NCI-H460 (cell line): ENCODE results near the gene GBA2. TPM values are rescaled to one million over a fixed set of nuclear protein-coding genes. Genes with fewer than 3 reads are reported as not detected.

Source experiments
- DNase-seq: peaks from one replicate; pipeline ENCODE4 v3.0.0-alpha.2; 2016; ENCODE audit warnings: low read depth; ENCODE audit errors: extremely low read depth
- total RNA-seq: library from RNA; depleted of rRNA; stranded (reverse); fragments of >200 nt; shearing (Covaris generic); gene quantifications from 2 replicates; pipeline ENCODE4 v1.2.3, GENCODE V29; 2014

The GBA2 gene
- total RNA-seq, 1 experiment from 2014 or later = 24.0 TPM

DNA sequence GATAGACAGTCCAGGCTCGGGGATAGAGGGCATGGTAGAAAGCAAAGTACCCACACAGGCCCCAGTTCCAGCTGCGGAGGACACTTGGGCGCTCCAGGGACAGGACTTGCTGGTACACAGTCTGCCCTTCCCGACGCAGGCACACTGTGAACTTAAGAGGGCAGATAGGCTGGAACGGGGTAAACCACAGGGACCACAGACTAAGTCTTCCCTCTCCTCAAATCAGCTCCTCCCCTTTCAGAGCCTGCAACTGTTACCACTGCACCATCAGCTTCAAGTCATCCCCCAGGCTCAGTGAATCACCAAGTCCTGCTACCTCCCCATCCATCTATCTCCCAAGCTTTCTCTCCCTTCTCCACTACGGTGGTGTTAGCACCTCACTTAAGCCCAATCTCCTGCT lies 7.3 kb downstream of the GBA2 start:
- no peak for DNase-seq

DNA sequence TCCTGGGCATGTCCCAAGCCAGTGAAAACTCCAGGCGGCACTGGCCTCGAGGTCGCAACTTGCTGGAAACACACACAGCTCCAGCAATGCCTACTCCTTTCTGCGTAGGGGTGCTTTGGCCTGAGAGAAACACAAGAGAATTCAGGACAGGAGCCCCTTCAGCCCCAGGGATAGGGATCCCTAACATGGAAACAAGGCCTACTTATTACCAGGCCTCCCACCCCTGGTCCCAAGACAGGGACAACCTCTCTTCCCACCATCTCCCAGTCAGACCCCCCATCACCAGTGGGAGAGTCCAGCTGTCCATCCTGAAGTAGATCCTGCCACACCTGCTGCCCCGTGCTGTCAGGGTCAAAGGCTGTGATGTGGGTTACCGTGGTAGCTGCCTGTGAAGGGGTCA lies 8.8 kb downstream of the GBA2 start:
- DNase-seq = no peak

DNA sequence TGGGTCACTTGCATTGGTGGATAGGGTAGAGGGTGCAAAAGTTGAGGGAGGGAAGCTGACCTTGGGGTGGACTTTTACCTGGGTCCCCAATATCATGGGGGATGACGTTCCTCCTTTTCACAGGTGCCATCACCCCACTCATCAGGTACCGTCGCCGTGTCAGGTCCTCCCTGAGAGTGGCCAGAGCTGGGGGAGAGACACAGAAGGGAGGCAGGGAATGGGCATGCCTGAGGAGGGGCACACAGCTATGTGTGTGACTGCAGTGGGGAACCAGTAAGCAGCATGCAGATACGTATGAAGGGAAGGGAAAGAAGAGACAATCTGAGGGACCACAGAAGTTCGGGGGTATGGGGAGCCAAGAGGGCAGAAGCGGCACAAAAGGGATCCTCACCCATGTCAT lies 10.1 kb downstream of the GBA2 start:
- DNase-seq = no peak

DNA sequence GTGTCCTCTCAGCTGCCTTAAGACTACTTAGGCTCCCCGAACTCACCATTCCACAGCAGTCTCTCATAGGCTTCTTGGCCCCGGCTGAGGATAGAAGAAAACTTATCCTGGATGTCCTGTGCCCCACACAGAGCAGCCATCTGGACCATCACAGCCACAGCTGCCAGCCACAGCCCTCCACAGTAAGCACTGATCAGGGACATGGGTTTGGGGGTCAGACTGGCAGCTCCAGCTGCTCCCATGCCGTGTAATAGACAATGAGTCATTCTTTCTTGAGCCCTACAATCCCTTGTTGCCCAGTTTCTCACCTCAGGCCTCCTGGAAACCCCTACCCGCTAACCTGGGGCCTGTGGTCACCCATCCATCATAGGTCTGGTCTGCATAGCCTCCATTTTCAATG lies 10.8 kb downstream of the GBA2 start:
- no peak for DNase-seq

DNA sequence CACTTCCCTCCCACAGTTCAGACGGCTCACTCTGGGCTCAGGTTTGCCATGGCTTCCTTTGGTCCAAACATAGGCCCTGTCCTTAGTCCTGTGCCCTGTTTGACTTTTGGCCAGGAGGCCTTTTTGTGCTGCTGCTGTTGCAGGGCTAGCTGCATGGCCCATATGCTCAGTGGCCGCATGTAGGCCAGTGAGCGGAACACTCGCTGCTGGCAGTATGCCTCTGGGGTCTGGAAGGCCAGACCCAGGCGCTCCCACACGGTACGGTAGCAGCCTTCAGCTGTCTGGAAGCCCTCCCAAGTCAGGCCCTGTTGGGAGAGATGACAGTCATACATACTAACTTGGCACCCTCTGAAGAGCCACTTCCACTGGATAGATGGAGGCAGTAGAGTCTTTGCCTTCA lies 11.9 kb downstream of the GBA2 start:
- no peak for DNase-seq

DNA sequence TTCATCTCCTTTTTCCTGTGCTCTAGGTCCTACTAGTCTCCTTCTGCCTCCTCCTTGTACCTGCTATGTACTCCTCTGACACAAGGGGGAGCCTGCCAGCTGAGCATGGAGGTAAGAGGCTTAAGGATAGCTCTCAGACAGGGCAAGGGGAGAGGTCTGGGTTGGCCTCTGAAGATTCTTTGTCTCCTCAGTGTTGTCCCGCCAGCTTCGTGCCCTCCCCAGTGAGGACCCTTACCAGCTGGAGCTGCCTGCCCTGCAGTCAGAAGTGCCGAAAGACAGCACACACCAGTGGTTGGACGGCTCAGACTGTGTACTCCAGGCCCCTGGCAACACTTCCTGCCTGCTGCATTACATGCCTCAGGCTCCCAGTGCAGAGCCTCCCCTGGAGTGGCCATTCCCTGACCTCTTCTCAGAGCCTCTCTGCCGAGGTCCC lies 12.8 kb downstream of the GBA2 start:
- DNase-seq = peak; percentile 74

DNA sequence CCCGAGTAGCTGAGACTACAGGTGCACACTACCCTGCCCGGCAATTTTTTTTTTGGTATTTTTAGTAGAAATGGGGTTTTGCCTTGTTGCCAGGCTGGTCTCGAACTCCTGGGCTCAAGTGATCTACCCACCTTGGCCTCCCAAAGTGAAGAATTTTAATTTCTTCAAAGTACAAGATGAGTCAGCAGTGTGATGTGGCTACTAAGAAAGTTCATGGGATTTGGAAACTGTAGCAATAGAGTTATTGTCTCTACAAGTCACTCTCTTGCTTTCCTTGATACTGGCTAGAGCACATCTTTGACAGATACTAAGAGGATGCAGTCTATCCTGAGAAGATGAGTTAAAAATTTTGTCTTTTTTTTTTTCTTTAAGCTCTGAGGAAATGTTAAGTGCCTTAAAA lies 14.9 kb downstream of the GBA2 start:
- DNase-seq = no peak

DNA sequence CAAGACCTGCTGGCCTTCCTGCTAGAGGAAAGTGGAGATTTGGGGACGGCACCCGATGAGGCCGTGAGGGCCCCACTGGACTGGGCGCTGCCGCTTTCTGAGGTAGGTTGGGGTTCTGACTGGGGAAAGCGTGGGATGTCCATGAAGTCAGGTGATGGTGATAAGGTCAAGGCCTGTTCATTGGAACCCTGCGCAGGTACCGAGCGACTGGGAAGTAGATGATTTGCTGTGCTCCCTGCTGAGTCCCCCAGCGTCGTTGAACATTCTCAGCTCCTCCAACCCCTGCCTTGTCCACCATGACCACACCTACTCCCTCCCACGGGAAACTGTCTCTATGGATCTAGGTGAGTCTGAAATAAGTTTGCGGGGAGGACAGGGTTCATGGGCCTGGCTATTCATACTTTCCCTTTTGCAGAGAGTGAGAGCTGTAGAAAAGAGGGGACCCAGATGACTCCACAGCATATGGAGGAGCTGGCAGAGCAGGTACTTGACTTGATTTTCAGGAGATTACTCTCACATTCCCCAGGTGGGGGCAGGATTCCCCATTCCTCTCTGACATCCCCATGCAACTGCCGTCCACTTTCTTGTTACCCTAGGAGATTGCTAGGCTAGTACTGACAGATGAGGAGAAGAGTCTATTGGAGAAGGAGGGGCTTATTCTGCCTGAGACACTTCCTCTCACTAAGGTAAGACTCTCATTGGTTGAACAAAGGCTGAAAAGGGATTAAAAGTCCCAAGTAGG lies 16.1 kb downstream of the GBA2 start:
- no peak for DNase-seq

DNA sequence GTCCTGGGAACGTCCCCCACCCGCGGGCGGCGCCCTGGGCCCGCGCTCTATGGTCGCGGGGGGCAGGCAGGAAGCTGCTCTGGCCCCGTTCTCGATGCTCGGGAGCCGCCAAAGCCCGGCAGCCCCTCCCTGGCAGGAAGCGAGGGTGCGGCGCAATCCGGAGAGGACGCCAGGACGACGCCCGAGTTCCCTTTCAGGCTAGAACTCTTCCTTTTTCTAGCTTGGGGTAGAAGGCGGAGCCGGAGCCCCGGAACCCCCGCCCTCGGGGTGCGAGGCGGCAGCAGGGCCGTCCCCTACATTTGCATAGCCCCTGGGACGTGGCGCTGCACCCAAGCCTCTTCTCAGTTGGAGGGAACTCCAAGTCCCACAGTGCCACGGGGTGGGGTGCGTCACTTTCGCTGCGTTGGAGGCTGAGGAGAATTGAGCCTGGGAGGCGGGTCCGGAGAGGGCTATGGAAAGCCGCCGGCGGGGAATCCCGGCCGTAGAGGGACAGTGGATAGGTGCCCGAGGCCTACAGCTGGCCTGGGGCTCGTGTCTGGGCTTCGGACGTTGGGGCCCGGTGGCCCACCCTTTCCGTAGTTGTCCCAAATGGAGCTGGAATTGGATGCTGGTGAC lies 16.7 kb downstream of the GBA2 start, which contains the start of the genes CREB3 and TLN1:
TSS of gene CREB3 (plus strand) at position 482 of the 615 bp plus-strand sequence. CDS start at position 589, 107 bp downstream.
TSS of gene TLN1 (minus strand) at position 11 of the 615 bp plus-strand sequence. CDS start 6,501 bp downstream, outside the sequence.
- peak; percentile 96 for DNase-seq

DNA sequence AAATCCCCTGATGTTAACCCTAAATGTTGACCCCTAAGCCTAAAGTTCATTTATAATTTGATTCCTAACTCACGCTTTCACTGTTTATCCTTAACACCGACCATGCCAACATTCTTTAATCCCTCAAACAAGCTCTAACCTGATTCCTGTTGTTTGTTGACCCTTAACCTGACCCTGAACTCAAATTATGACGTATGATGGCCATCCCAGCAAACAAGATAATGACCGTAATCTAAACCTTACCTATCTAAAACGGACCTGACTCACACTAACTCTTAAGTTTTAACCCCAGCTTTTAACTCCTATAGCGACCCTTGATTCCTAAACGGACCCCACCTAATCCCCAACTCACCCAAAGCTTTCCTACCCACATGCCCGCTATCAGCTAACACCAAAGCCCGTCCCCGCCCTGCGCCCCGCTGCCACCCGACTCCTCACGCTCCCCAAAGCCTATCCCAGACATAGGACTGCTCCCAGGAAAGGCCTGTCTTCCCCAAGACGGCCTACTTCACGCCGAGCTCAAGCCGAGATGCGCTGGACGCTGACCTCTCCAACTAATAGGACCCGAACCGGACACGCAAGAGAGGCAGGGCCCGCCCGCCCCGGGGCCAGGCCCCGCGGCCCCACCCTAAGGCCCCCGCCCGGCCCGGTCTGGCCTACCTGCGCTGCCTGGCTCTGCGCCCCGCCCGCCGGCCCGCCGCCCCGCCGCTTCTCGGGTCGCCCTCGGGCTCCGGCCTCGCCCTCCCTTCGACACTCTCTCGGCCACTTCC lies 17.4 kb downstream of the GBA2 start:
- no peak for DNase-seq

DNA sequence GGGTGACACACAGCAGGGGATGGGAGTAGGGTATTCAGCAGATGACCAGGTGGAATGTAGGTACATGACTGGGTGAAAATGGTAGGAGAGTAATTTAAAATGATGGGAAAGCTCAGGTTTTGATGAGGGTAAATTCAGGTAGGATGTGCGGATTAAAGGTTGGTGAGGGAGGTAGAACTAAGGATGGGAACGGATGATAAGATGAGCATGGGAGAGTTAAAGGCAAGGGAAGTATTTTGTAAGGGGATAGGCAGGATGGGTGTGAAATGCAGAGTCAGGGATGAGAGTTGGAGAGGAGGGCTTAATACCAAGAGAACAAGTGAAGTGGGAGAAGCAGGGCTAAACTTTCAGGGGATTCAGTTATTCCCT lies 18.6 kb downstream of the GBA2 start:
- no peak for DNase-seq

DNA sequence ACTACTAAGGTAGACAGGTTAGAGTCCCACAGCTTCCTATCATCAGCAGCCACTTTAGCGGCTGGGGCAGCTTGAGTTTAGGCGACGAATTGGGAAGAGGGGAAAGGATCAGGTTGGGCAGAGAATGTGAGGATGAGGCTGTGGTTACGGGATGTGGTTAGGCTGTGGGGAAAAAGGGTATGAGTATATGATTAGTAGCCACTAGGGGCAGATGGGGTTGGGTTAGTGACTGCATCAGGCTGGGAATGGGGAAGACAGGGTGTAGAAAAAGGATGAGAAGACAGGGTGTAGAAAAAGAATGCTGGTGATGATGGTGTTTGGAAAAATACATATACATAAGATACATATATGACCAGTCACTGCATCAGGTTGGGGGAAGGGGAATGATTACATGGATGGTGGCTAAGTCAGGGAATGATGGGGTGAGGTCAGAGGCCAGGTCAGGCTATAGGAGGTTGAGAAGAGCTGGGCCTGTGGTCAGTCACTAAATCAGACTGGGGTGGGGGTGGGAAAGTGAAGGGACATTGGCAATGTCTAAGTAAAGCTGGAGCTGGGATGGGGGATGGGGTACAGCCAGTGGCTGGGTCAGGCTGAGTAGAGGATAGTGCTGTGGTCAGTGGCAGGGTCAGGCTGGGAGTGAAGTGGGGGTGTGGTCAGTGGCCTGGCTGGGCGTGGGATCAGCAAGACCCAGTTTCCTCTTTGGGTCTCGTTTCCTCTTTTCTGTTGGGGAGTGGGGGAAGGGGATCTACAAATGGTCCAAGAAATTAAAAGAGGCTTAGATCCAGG lies 19.1 kb downstream of the GBA2 start:
- peak; percentile 40 for DNase-seq

DNA sequence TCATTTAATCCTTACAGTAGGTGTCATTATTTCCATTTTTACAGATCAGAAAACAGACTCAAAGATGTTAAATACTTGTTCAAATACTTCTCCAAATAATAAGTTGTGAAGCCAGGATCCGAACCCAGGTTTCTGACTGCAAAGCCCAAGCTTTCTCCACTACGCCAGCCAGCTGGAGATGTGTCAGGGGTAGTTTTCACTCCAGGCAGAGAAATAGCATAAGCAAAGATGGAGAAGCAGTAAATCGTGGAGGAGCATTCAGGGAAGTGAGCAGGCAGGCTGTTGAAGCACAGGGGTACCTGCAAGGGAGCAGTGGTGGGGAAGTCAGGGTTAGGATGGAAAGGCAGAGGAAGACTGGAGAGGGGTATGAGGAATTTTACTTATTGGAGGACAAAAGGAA lies 19.9 kb downstream of the GBA2 start:
- no peak for DNase-seq

DNA sequence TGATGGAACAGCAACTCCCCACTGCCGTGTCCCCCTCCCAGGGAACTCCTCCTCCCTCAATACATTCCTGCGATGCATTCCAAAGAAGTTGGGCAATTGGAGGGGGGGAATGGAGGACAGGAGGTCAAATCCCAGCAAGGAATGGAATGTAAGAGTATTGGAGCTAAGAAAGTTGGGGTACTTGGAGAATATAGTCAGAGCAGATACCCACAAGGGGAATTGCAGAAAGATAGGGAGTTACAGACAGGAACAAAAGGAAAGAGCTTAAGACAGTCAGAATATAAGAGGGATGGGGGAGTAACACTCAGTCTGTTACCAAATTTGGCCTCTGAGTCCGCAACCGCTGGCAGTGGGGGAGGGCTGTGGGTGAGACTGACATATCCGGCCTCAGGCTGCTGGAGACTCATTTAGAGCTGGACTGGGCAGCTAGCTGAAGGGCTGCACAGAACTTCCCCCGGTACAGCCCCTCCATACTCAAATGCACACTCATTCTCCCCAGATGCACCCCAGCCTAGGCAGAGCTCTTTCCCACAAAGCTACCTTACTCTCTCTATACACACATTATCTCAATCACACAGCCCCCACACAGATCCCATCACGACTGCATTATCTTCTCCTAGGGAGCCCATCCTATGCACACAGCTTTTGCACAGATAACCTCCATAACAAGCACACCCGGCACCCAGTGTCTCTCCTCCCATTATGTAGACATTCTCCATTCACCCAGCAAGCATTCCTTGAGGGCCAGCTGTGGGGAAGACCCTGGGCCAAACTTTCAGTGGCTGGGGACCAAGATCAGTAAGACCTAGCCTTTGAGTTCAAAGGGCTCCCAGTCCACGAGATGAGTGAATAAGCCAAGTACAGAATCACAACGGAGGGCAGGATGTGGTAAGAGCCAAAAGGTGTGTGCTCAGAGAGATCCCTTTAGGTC lies 20.7 kb downstream of the GBA2 start:
- DNase-seq = no peak

DNA sequence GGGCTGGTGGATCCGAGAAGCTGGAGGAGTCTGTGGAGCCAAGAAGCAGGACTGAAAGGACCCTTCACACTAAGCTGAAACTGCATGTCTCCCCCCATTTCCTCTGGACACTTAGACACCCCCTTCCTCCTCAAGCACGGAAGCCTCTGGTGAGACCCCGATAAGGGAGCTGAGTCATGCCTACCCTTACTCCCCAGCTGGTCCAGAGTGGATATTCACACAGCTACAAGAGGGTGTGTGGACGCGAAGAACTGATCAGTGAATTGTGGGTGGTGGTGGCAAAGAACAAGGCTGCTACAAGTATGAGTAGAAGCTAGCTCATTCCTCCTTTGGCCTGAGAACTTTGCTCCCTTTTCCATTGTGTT lies 21.4 kb downstream of the GBA2 start:
- no peak for DNase-seq

DNA sequence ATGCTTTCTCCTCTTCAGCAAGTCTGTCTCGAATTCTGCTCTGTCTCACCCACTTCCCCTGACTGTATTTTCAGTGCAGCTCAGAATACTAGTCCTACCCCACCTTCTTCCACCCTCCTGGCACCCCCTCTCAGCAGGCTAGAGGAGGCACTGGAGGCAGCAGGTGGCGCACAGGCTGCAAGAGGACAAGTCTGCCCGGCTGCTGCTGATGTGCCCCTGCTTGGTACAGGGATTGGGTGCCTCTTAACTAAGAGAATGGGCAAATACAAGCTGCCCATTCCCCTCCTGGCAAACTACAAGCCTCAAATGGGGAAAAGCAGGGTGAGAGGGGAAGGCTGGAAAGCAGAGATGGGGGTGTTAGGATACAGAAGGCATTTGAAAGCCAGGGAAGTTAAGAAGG lies 22.1 kb downstream of the GBA2 start:
- DNase-seq = no peak

DNA sequence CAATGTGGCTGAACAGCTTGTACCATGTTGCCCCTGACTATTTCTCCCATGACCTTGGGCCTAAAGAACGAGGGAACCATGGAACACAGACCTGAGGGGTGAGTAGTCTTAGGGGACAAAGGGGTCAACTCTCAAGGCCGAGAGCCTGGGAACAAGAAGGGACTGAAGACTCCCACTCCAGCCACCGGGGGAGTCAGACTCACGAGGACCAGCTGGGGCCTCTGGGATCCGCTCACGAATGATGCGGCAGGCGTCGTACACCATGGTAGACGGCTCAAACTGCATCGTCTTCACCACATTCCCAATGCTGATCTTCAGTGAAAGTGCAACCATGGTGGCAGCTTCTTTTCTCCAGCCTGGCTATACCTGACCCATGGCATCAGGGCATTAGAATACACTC lies 23.7 kb downstream of the GBA2 start:
- DNase-seq = no peak

DNA sequence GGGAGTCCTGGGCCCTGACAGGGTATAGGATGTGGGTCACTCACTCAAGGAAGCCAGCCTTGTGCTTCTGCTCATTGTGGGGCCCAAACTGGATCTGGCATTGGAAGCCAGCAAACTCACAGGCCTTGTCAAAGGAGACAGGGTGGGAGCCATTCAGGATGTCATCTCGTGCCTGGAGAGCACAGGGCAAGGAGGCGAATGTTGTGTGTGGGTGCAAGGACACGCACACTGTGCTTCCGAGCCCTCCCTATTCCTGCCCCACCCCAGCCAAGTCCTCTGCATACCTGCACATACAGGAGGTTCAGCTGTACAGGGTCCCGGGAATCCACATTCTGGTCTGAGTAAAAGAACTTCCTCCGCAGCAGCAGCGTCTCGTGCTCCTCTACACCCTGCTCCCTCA lies 25.1 kb downstream of the GBA2 start:
- no peak for DNase-seq

DNA sequence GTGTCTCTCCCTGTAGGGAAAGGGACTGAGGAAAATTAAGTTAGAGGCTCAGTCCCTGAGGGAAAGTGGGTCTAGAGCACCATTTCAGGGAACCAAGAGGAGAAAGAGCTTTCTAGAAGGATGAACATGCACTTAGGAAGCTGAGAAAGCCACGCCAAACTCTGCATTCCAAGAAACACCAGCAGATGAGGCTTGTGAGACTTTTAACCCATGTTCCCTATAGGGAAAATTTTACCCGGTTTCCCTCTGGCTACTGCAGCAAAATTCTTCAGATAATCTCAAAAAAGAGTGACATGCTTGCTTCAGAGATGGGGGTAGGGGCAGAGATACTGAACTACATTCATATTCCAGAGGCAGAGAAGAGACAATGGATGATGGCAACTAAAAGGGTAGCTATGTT lies 25.6 kb downstream of the GBA2 start:
- no peak for DNase-seq

DNA sequence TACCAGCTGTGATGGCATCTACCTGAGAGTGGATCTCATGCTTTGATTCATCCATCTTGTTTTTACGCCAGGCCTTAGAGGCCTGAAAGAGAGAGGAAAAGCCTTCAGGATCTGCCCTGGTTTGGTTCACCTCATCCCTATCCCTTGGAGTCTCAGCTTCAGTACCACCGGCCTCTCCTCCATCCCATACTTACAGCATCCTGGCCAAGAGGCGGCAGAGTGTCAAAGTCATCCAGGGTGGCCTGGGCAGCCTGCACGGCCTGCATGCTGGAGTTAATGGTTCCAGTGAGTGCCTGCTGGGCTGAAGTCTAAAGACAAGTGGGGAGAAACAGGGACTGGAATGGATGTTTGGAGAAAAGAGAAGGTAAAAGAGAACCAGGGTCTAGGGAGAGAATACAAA lies 29.5 kb downstream of the GBA2 start:
- no peak for DNase-seq
